NCI-H226 (cell line): ENCODE data around the gene L1CAM.
A peak's percentile ranks its signal among the peaks of the same experiment; 100 is the strongest.

Source experiments
- DNase-seq: peaks from one replicate; pipeline ENCODE4 v3.0.0-alpha.2; 2015

The L1CAM gene

DNA sequence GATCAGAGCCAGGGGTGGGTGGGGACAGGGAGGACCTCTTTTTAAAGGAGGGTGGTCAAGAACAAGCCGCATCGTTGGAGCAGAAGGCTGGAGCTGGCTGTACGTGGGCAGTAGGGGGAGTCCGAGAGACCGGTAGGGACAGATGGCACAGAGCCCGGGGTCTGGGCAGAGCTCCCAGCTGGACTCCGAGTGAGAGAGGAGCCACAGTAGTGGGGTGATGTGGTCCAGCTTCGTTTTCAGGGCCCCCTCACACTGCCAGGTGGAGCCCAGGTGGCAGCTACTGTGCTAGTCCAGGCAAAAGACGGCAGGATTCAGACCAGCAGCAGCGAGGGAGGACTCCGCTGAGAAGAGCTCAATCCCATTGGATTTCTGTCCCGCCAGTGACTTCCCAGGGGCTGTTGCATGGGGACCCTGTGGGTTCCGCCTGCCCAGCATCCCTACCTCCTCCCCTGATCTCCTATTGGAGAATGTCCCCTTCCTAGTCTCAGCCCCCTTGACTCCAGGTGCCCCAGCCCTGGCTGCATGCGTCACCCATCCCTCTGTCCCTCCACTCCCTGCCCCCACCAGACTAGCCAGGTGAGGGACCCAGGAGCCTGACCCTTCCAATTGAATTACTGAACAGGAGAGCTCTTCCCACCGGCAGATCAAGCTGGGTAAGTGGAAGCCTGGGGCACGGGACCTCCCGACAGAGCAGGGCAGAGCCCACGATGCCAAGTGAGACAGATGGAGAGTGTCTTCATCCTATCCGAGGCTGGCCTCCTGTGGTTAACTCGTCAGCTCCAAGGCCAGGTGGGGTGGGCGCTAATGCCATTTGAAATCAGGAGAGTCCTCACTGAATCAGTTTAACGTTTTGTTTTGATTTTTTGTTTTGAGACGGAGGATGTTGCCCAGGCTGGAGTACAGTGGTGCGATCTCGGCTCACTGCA, 37.2 kb upstream of the L1CAM start:
- DNase-seq: peak; percentile 26

GRCh38 chrX:153921511-153922446, 35.8 kb upstream of the L1CAM start:
- DNase-seq: no peak

GRCh38 chrX:153921070-153921469, 35.1 kb upstream of the L1CAM start:
- no peak for DNase-seq

DNA sequence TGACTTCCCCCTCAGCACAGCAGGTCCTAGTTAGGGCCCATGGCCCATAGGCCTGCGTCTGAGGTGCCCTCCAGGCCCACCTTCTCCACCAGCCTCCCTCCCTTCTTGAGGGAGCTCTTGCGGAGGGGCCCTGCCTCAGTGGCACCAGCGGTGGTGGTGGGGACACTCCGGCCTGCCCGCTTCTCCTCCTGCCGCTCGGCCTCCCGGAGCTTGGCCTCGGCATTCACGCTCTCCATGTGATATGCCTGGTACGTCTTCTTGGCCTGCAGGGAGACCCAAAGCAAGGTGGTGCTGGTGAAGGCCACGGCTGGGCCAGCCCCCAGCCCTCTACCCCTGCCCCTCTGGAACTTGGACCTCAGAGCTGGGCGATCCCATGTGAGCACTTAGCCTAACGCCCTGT, 34.6 kb upstream of the L1CAM start:
- DNase-seq: no peak

GRCh38 chrX:153919281-153919680, 33.3 kb upstream of the L1CAM start:
- DNase-seq: no peak

DNA sequence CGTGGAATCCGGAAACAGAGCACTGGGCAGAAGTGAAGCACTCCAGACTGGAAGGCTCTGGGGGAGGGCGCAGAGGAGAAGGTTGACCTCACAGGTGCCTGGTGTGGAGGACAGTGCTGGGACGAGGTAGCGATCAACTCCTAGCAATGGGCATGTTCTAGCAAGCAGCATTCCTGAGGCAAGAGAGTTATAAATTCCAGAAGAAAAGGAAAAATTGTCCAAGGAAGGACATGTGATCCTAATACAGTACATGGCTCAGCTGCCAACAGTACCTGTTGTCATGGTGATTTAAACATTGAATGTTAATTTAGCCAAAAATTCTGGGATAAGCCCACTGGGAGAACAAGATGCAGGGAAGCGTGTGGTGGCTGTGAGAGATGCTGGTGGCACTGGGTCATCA, 31.9 kb upstream of the L1CAM start:
- DNase-seq: no peak

GRCh38 chrX:153913701-153914100, 27.7 kb upstream of the L1CAM start:
- no peak for DNase-seq

GRCh38 chrX:153913211-153913610, 27.2 kb upstream of the L1CAM start:
- no peak for DNase-seq

- no peak for DNase-seq
Measured at GRCh38 chrX:153911798-153912197, 25.8 kb upstream of the L1CAM start.

GRCh38 chrX:153910446-153910845, 24.5 kb upstream of the L1CAM start:
- no peak for DNase-seq

DNA sequence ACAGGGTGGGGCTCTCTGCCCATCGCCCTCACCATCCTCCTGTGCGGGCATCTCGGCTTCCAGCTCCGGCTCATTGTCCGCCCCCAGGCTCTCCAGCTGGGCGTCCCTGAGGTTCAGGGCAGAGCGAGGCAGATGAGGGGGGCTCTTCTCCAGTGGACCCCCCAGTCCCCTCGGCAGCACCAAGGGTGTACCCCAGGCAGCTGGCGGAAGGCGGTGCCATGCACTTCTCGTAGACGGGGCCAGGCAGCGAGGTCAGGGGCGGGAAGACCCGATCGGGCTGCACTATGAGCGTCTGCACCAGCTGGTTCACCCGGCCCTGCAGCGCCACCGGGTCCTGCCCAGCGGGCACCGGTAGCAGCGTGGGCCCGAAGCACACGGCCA, 24.0 kb upstream of the L1CAM start:
- no peak for DNase-seq

- no peak for DNase-seq
Measured at GRCh38 chrX:153909024-153909979, 23.3 kb upstream of the L1CAM start.

GRCh38 chrX:153908219-153908860, 22.4 kb upstream of the L1CAM start:
- DNase-seq: no peak

- DNase-seq: no peak
Measured at GRCh38 chrX:153907456-153907855, 21.5 kb upstream of the L1CAM start.

DNA sequence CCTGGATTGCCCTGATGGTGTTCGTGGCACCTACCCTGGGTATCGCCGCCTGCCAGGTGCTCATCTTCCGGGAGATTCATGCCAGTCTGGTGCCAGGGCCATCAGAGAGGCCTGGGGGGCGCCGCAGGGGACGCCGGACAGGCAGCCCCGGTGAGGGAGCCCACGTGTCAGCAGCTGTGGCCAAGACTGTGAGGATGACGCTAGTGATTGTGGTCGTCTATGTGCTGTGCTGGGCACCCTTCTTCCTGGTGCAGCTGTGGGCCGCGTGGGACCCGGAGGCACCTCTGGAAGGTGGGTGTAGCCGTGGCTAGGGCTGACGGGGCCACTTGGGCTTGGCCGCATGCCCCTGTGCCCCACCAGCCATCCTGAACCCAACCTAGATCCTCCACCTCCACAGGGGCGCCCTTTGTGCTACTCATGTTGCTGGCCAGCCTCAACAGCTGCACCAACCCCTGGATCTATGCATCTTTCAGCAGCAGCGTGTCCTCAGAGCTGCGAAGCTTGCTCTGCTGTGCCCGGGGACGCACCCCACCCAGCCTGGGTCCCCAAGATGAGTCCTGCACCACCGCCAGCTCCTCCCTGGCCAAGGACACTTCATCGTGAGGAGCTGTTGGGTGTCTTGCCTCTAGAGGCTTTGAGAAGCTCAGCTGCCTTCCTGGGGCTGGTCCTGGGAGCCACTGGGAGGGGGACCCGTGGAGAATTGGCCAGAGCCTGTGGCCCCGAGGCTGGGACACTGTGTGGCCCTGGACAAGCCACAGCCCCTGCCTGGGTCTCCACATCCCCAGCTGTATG, 20.3 kb upstream of the L1CAM start:
- no peak for DNase-seq

DNA sequence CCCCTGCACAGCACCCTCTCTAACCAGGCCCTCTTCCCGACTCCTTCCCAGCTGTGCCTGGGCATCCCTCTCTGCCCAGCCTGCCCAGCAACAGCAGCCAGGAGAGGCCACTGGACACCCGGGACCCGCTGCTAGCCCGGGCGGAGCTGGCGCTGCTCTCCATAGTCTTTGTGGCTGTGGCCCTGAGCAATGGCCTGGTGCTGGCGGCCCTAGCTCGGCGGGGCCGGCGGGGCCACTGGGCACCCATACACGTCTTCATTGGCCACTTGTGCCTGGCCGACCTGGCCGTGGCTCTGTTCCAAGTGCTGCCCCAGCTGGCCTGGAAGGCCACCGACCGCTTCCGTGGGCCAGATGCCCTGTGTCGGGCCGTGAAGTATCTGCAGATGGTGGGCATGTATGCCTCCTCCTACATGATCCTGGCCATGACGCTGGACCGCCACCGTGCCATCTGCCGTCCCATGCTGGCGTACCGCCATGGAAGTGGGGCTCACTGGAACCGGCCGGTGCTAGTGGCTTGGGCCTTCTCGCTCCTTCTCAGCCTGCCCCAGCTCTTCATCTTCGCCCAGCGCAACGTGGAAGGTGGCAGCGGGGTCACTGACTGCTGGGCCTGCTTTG, 19.6 kb upstream of the L1CAM start:
- no peak for DNase-seq

DNA sequence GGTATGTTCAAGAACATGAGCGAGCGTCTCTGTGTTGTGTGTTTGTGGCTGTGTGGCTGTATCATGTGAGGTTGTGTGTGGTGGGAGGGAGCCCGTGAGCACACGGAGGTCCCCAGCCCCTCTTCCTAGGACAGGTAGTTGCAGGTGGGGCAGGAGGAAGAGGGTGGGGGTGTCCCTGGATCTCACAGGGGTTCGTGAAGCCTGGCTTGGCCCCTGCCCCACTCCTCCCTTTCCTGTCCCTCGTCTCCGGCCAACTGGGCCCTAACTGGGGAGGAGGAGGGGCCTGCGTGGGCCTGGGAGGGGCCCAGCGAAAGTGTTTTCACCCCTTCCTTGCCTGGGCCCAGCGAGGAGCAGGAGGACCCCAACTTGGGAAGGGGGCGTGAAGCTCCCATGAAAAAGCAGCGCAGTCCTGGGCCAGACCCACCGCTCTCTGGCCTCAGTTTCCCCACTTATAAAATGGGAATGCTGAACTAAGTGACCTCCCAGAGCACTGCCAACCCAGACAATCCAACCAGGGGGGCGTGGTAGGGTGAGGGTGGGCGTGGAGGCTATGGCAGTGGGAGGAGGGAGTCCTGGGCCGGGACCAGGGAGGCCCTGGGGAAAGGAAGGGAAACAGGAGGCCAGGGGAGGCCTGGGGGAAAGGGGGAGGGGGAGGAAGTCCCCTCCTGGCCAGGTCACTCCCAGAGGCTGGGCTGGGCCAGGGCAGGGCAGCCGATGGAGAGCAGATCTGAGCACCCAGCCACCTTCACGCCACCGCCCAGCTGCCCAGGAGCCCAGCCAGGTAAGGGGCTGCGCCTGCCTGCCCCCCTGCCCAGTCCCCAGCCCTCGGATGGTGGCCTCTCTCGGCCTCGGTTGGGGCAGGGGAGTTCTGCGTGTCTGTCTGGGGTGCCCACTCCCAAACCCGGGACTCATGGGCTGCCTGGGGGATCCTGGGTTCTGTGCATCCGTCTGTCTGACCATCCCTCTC, 18.3 kb upstream of the L1CAM start, which contains the start of gene AVPR2:
AVPR2 (plus strand) TSS at position 683 of the 967 bp plus-strand sequence. CDS start 473 bp downstream, outside the sequence.
- DNase-seq: no peak

DNA sequence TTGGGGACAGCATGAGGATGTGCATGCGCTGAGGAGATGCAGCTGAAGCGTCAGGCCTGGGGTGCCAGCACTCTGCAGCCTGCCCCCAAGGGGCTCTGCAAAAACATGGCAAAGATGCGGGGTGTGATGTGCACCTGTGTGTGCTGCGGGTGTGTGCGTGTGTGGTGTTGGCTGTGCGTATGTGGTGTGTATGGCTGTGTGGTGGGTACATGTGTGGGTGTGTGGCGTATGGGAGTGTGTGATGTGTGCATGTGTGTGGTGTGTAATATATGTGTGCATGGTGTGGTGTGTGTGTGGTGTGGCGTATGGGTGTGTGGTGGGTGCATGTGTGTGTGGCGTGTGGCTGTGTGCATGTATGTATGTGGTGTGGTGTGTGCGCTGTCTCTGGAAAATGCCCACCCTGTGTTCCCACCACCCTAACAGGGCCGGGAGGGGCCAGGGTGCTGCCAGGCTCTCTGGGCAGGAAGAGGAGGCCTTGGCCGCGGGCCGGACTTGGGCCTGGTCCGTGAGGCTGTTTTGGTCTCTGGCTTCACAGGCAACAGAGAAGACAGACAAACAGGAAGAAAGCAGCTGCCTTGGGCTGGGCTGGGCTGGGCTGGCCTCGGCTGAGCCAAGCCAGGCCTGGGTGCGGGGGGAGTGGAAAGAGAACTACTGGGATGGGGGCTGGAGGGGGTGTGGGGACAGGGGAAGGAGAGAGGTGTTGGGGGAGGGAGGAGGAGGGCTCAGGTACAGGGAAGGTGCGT, 17.4 kb upstream of the L1CAM start:
- DNase-seq: peak; percentile 20

- peak; percentile 61 for DNase-seq
Measured at GRCh38 chrX:153902385-153902784, 16.4 kb upstream of the L1CAM start.
